Prostate gland (tissue), 2 donors: ENCODE data around the gene FHIT. TPM values are rescaled to one million over a fixed set of nuclear protein-coding genes. Genes with fewer than 3 reads are reported as not detected.

Source experiments
- DNase-seq: peaks from one replicate; pipeline ENCODE4 v3.0.0-alpha.2; 2019; ENCODE audit warnings: low spot score
- H3K27ac ChIP-seq, 2 donors: fragments of 200-600 bp; sonication (generic); 2 replicates each; pipeline ENCODE4 v1.5.1; 2017 to 2019
- H3K27me3 ChIP-seq: fragments of 200-600 bp; sonication (generic); replicated peaks from 2 replicates; pipeline ENCODE4 v1.5.1; 2019; ENCODE audit not compliant: insufficient read depth
- H3K36me3 ChIP-seq, 2 donors: fragments of 200-600 bp; sonication (generic); 1 replicate in 1 of 2; 2 replicates in 1 of 2; pipeline versions ENCODE4 v1.5.1 to v1.8.1; 2017 to 2019
- H3K4me1 ChIP-seq: fragments of 200-600 bp; sonication (generic); replicated peaks from 2 replicates; pipeline ENCODE4 v1.5.1; 2019
- H3K4me3 ChIP-seq, 2 donors: fragments of 200-600 bp; sonication (generic); 2 replicates each; pipeline ENCODE4 v1.5.1; 2017 to 2019
- H3K9me3 ChIP-seq: fragments of 200-600 bp; sonication (generic); 2 replicates; pipeline ENCODE4 v1.5.1; 2017
- CTCF ChIP-seq, 4 experiments: fragments of 200-600 bp in 2 of 4; fragments of 450-650 bp in 2 of 4; sonication (generic) in 2 of 4; IDR thresholded peaks; 1 replicate in 3 of 4; 2 replicates in 1 of 4; pipeline ENCODE4 v1.5.1; 2016 to 2019; ENCODE audit warnings: antibody characterized with exemption in 4 of 4, mild to moderate bottlenecking in 2 of 4, moderate library complexity in 2 of 4
- POLR2A ChIP-seq: fragments of 450-650 bp; IDR thresholded peaks from one replicate; pipeline ENCODE4 v1.6.1; 2016; ENCODE audit warnings: antibody characterized with exemption, mild to moderate bottlenecking
- POLR2AphosphoS5 ChIP-seq: sonication (generic); formaldehyde crosslinking; IDR thresholded peaks from one replicate; pipeline ENCODE4 v1.6.1; 2017; ENCODE audit warnings: antibody characterized with exemption
- WGBS: methylation state at CpG from one replicate; pipeline ENCODE4 v1.1.5; 2018; 5-methylcytosine and 5-hydroxymethylcytosine counted together
- intact Hi-C: fragments of 100-400 bp; cut with DNase I; formaldehyde crosslinking; loops from one replicate; pipeline ENCODE4 v1.14.2; 2022
- total RNA-seq, 2 donors: library from RNA; depleted of rRNA; stranded (reverse); fragments of >200 nt; gene quantifications; one replicate each; pipeline ENCODE4 v1.1.0, GENCODE V29; 2016

FHIT gene
- total RNA-seq, 2 donors from 2014 or later = 6.4 to 10.4 TPM

GRCh38 chr3:59963676-59964075 lies 1287.6 kb downstream of the FHIT start:
- intact Hi-C loops = no loop called here
- TF ChIP-seq POLR2A = no peak
- no peak for TF ChIP-seq POLR2AphosphoS5
- TF ChIP-seq CTCF (IDR thresholded peaks at IDR 0.05) = no peak

GRCh38 chr3:59957150-59957549 lies 1294.1 kb downstream of the FHIT start:
- no peak for DNase-seq
- Histone ChIP-seq H3K27ac (no peak overlapping the region), H3K36me3 (no peaks in the 10 kb centered on the region), H3K4me3 (no peak overlapping the region), H3K4me1 (no peaks in the 10 kb centered on the region), H3K27me3 (no peaks in the 10 kb centered on the region), H3K9me3 (no peaks in the 10 kb centered on the region)
- 58% methylated on average over 2 of the region's 2 CpGs for WGBS
- TF ChIP-seq POLR2A (no peak), POLR2AphosphoS5 (no peak), CTCF (IDR thresholded peaks at IDR 0.05) (no peak)
- intact Hi-C loops = no loop called here

More at GRCh38 chr3:59963676-59964075, 1287.6 kb downstream of the FHIT start:
- H3K27ac ChIP-seq = no peak overlapping the region
- 45% methylated on average over 4 of the region's 4 CpGs for WGBS
- DNase-seq = no peak
- no peaks in the 10 kb centered on the region for H3K27me3 ChIP-seq
- H3K4me3 ChIP-seq = no peak overlapping the region
- H3K9me3 ChIP-seq = no peaks in the 10 kb centered on the region
- H3K4me1 ChIP-seq = no peaks in the 10 kb centered on the region
- no peaks in the 10 kb centered on the region for H3K36me3 ChIP-seq

GRCh38 chr3:59953104-59953503 lies 1298.1 kb downstream of the FHIT start:
- WGBS = 95% methylated on average over 7 of the region's 7 CpGs
- TF ChIP-seq POLR2AphosphoS5 = no peak
- TF ChIP-seq POLR2A = no peak
- TF ChIP-seq CTCF (IDR thresholded peaks at IDR 0.05) = no peak
- no peaks in the 10 kb centered on the region for H3K27me3 ChIP-seq
- DNase-seq = no peak
- H3K9me3 ChIP-seq = no peaks in the 10 kb centered on the region
- no peak overlapping the region for H3K4me3 ChIP-seq
- no peaks in the 10 kb centered on the region for H3K36me3 ChIP-seq
- H3K4me1 ChIP-seq = no peaks in the 10 kb centered on the region
- H3K27ac ChIP-seq = no peak overlapping the region
- intact Hi-C loops = no loop called here

GRCh38 chr3:59949311-59949710 lies 1301.9 kb downstream of the FHIT start:
- 76% methylated on average over 5 of the region's 5 CpGs for WGBS
- Histone ChIP-seq H3K4me1 (no peaks in the 10 kb centered on the region), H3K9me3 (no peaks in the 10 kb centered on the region), H3K36me3 (no peaks in the 10 kb centered on the region), H3K27ac (no peak overlapping the region), H3K4me3 (no peak overlapping the region), H3K27me3 (no peaks in the 10 kb centered on the region)
- no peak for DNase-seq
- TF ChIP-seq POLR2A (no peak), POLR2AphosphoS5 (no peak), CTCF (IDR thresholded peaks at IDR 0.05) (no peak)
- intact Hi-C loops = no loop called here

- H3K27ac ChIP-seq = no peak overlapping the region
- no peaks in the 10 kb centered on the region for H3K9me3 ChIP-seq
- no peaks in the 10 kb centered on the region for H3K4me1 ChIP-seq
- 55% methylated on average over 1 of the region's 1 CpG for WGBS
- H3K36me3 ChIP-seq = no peaks in the 10 kb centered on the region
- intact Hi-C loops = no loop called here
- H3K4me3 ChIP-seq = no peak overlapping the region
- TF ChIP-seq CTCF (IDR thresholded peaks at IDR 0.05) (no peak), POLR2A (no peak), POLR2AphosphoS5 (no peak)
- no peak for DNase-seq
- no peaks in the 10 kb centered on the region for H3K27me3 ChIP-seq
Observed at GRCh38 chr3:59946401-59946800, 1304.9 kb downstream of the FHIT start.
